Retinal pigment epithelial cell (primary cell): ENCODE results near the gene SLC6A4.

Experiments used
- DNase-seq: peaks from one replicate; pipeline ENCODE4 v3.0.0-alpha.2; 2010; ENCODE audit warnings: low read depth
- H3K4me3 ChIP-seq: 2 replicates; pipeline ENCODE4 v1.5.1; 2011; ENCODE audit warnings: mild to moderate bottlenecking, low read length, control low read depth, moderate library complexity
- TF ChIP-seq, protein P1 (sequence below): conservative IDR thresholded peaks from 2 replicates; pipeline ENCODE4 v1.5.1; 2011; ENCODE audit warnings: low read depth, low read length, control low read depth, inconsistent platforms

Gene SLC6A4

DNA sequence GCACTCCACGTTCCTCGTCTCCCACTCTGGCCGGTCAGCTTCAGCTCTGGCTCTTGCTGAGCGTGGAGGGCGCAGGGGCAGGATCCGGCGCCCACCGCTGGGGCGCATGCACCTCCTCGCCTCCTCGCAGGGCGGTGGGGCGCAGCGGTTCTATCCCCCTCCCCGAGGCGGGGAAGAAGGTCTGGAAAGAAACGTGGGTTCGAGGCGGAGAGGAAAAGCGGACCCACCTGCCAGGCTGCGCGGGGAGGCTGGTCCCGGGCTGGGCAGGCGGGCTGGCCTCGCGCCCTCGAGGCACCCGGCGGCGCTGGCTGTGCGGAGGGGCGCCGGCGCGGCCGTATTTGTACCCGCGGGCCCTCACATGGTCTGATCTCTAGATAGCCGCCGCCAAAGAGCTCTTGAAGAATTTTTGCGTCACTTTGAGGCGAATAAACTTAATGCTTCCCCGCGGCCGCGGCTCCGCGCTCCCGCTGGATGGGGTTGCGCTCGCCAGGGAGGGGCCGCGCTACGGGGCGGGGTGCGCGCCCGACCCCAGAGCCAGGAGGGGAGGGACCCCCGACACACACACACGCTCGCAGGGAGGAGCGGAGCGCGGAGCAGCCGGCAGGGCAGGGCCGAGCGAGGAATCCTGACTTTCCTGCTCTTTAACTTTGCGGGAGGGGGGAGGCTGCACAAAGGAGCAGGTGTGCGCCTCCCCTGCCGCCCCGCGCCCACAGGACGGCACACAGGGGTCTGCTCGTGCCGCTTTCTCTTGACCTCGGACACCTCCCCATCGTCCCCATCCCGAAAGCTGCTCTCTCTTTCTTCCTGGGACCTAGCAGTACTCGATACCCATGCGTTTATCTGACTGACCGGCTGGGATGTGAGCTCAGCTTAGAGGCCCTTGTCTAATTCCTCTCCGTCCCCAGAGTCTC is at the start of gene SLC6A4:
SLC6A4 (minus strand) TSS at position 312 of the 911 bp plus-strand sequence. CDS start 13,739 bp downstream, outside the sequence.
- no peak for DNase-seq
- TF ChIP-seq, protein P1, sequence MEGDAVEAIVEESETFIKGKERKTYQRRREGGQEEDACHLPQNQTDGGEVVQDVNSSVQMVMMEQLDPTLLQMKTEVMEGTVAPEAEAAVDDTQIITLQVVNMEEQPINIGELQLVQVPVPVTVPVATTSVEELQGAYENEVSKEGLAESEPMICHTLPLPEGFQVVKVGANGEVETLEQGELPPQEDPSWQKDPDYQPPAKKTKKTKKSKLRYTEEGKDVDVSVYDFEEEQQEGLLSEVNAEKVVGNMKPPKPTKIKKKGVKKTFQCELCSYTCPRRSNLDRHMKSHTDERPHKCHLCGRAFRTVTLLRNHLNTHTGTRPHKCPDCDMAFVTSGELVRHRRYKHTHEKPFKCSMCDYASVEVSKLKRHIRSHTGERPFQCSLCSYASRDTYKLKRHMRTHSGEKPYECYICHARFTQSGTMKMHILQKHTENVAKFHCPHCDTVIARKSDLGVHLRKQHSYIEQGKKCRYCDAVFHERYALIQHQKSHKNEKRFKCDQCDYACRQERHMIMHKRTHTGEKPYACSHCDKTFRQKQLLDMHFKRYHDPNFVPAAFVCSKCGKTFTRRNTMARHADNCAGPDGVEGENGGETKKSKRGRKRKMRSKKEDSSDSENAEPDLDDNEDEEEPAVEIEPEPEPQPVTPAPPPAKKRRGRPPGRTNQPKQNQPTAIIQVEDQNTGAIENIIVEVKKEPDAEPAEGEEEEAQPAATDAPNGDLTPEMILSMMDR, result no peak
- H3K4me3 ChIP-seq, result peak within 1 kb of the TSS; percentile 42

DNA sequence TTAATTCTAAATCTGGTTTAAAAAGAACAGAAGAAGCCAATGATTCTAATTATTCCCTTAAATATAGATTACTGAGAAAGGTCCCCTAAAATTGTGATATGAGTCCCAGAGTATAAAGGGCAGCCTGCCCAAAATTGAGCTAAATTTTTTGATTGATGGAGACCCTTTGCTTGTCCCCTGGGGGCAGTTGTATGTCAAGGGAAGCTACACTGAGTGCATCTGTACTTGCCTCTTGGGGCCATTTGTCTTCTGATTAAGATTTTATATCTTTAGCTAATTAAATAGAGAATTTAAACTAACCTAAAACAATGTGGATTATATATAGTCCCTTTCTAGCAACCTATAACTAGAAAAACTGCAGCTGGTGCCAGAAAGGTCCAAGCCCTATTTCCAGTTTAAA is 43.7 kb upstream of the SLC6A4 start:
- TF ChIP-seq, protein P1, result no peak
- DNase-seq, result no peak
- H3K4me3 ChIP-seq, result no peak overlapping the region

- TF ChIP-seq, protein P1, result peak; percentile 68
- peak; percentile 46 for DNase-seq
- no peak overlapping the region for H3K4me3 ChIP-seq
These were observed 42.5 kb upstream of the SLC6A4 start for GRCh38 chr17:30278032-30278431.

DNA sequence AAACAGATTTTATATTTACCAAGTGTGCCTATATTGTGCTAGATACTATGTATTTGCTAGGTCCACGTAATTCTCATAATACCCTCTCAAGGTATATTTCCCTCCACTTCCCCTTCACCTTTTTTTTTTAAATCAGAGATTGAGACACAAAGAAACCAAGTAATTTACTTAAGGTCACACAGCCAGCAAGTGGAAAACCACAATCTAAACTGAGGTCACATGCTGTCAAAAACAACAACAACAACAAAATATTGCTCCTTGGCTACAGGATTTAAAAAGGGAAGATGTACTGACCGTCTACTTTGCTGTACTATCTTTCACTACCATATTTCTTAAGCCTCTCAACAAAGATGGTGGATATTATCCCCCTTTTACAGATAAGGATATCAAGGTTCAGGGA is 40.4 kb upstream of the SLC6A4 start:
- TF ChIP-seq, protein P1, result no peak
- DNase-seq, result no peak

GRCh38 chr17:30274887-30275286 is 39.4 kb upstream of the SLC6A4 start:
- TF ChIP-seq, protein P1, result no peak
- no peak for DNase-seq
- no peak overlapping the region for H3K4me3 ChIP-seq

More for the DNA sequence above, 40.4 kb upstream of the SLC6A4 start:
- H3K4me3 ChIP-seq, result no peak overlapping the region

- H3K4me3 ChIP-seq, result no peak overlapping the region
- DNase-seq, result no peak
- TF ChIP-seq, protein P1, result no peak
These were observed 37.9 kb upstream of the SLC6A4 start for GRCh38 chr17:30273373-30273772.

GRCh38 chr17:30271102-30271501 is 35.6 kb upstream of the SLC6A4 start:
- TF ChIP-seq, protein P1, result no peak
- no peak for DNase-seq
- H3K4me3 ChIP-seq, result no peak overlapping the region
